ENCODE data around the gene GUCA2B.

DNA sequence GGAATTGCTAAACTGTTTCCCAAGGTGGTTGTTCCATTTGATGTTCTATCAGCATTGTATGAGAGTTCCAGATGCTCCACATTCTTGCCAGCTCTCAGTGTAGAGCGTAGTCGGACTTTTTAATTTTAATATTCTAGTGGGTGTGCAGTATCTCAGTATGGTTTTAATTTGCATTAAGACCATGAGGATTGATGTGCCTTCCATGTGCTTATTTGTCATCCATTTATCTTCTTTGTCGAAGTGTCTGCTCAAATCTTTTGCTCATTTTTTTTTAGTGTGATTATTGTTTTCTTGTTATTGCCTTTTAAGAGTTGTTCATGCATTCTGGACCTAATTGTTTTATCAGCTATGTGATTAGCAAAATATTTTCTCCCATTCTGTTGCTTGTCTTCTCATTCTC, 13.8 kb upstream of the GUCA2B start:
- no peak for TF ChIP-seq REST (IDR thresholded peaks at IDR 0.05; ENCODE audit: insufficient read depth in 1 of 2, low read depth in 2 of 2, low read length in 2 of 2)
- no peak for TF ChIP-seq POLR2AphosphoS5 (IDR thresholded peaks at IDR 0.05; ENCODE audit: low read depth, low read length)
- no peak for TF ChIP-seq FOXP2 (optimal IDR thresholded peaks at IDR 0.05; ENCODE audit: borderline replicate concordance, extremely low read depth, extremely low read length, insufficient read depth)
- TF ChIP-seq SIN3A (IDR thresholded peaks at IDR 0.05; ENCODE audit: borderline replicate concordance, insufficient read depth, low read length): no peak
- TF ChIP-seq TAF1 (IDR thresholded peaks at IDR 0.05; ENCODE audit: borderline replicate concordance, insufficient read depth, low read length): no peak

All from PFSK-1 (cell line).